ENCODE data around the gene PRSS27. TPM values are rescaled to one million over a fixed set of nuclear protein-coding genes. Genes with fewer than 3 reads are reported as not detected.

Gene PRSS27
- total and polyA plus RNA-seq, 2 donors (not counting 3 experiments of a cell fraction or from before 2014, with no cell fraction given) = 0.33 to 0.53 TPM

- dilution Hi-C loops (cut with MboI; ENCODE audit: extremely low pct_ligation_motif_present, low sequenced_read_pairs) = no loop called here
- Histone ChIP-seq H4K20me1 (replicated peaks; ENCODE audit: control insufficient read depth, extremely low read depth, insufficient read depth, low read length) (no peaks in the 10 kb centered on the region), H3K9ac (replicated peaks; ENCODE audit: extremely low read depth, insufficient read depth, low read length) (no peak overlapping the region), H3K79me2 (ENCODE audit: control insufficient read depth, insufficient read depth, low read length) (peaks cover 11% of the 10 kb centered on the region), H3K27ac (ENCODE audit: insufficient read depth, low read depth, low read length) (no peak overlapping the region), H3K4me3 (replicated peaks in 1 of 3; ENCODE audit: insufficient read depth in 1 of 3, low read depth in 1 of 3, low read length in 3 of 3) (no peak overlapping the region), H3K4me1 (ENCODE audit: control insufficient read depth, extremely low read depth, insufficient read depth, low read length) (no peaks in the 10 kb centered on the region), H3K9me3 (replicated peaks; ENCODE audit: control insufficient read depth, insufficient read depth, low read length) (no peaks in the 10 kb centered on the region), H3K9me1 (replicated peaks; ENCODE audit: control insufficient read depth, extremely low read depth, insufficient read depth, low read length) (no peaks in the 10 kb centered on the region), H2AFZ (ENCODE audit: low read depth, low read length) (no peak overlapping the region), H3K36me3 (ENCODE audit: control insufficient read depth in 2 of 2, extremely low read depth in 1 of 2, insufficient read depth in 2 of 2, low read length in 2 of 2) (peaks cover 2 to 22% of the 10 kb centered on the region in 2 experiments), H3K4me2 (ENCODE audit: insufficient read depth, low read length) (no peak overlapping the region), H3K27me3 (ENCODE audit: control insufficient read depth in 2 of 2, insufficient read depth in 2 of 2, low read length in 2 of 2) (no peaks in the 10 kb centered on the region)
- DNase-seq (ENCODE audit: low read depth, low spot score) (no peak), FAIRE-seq (no peak)
- no TSS peak for BruUV-seq (replicated peaks)
- ChIA-PET POLR2A (interaction anchor here (2.3 kb wide), 1 partner anchor 11 kb away, joined by 5 read pairs; the partner anchor contains the start of gene KCTD5), CTCF (no interaction called here)
- TF ChIP-seq, protein P1, sequence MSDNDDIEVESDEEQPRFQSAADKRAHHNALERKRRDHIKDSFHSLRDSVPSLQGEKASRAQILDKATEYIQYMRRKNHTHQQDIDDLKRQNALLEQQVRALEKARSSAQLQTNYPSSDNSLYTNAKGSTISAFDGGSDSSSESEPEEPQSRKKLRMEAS (IDR thresholded peaks at IDR 0.05; ENCODE audit: insufficient read depth, insufficient read length) = no peak
- TF ChIP-seq, protein P2, sequence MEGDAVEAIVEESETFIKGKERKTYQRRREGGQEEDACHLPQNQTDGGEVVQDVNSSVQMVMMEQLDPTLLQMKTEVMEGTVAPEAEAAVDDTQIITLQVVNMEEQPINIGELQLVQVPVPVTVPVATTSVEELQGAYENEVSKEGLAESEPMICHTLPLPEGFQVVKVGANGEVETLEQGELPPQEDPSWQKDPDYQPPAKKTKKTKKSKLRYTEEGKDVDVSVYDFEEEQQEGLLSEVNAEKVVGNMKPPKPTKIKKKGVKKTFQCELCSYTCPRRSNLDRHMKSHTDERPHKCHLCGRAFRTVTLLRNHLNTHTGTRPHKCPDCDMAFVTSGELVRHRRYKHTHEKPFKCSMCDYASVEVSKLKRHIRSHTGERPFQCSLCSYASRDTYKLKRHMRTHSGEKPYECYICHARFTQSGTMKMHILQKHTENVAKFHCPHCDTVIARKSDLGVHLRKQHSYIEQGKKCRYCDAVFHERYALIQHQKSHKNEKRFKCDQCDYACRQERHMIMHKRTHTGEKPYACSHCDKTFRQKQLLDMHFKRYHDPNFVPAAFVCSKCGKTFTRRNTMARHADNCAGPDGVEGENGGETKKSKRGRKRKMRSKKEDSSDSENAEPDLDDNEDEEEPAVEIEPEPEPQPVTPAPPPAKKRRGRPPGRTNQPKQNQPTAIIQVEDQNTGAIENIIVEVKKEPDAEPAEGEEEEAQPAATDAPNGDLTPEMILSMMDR (IDR thresholded peaks at IDR 0.05; ENCODE audit: extremely low read depth in 1 of 2, insufficient read depth in 1 of 2, low read depth in 1 of 2, low read length in 2 of 2) = no peak
- no peak for TF ChIP-seq EZH2 (IDR thresholded peaks at IDR 0.05; ENCODE audit: borderline replicate concordance, low read depth, low read length, severe bottlenecking)
- TF ChIP-seq FOS (IDR thresholded peaks at IDR 0.05; ENCODE audit: borderline replicate concordance, insufficient read depth, low read length) = no peak
- no peak for TF ChIP-seq POLR2AphosphoS5 (IDR thresholded peaks at IDR 0.05; ENCODE audit: insufficient read depth, low read depth, low read length)
- TF ChIP-seq JUN (IDR thresholded peaks at IDR 0.05; ENCODE audit: borderline replicate concordance, insufficient read depth, insufficient read length, low read depth) = no peak
- intact Hi-C loops (cut with micrococcal nuclease) = no loop called here
Measured at GRCh38 chr16:2692948-2693651, 26.9 kb downstream of the PRSS27 start.

Measured in endothelial cell of umbilical vein (primary cell).